Measurements from ENCODE around the gene CDH6. TPM values are rescaled to one million over a fixed set of nuclear protein-coding genes. Genes with fewer than 3 reads are reported as not detected.

The CDH6 gene
- total and polyA plus RNA-seq, 10 donors = 0.11 to 2.7 (median 0.60) TPM

DNA sequence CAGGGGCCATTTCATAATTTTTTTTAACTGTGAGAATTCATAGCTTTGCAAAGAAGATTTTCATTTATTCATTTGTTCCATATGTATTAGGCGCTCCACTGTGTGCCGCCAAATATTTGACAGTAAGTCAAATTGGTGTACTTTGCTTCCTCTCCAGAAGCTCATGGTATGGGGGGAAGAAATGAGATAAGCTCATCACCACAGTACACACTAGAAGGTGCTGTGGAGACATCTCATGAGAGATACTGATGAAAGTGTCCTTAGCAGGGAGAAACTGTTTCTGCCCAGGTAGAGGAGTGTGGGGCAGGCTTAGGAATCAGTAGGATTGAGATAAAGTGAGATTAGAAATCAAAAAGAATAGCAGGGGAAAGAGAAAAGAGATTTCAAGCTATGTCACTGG, 136.2 kb downstream of the CDH6 start:
- H3K27me3 ChIP-seq (replicated peaks in 1 of 7) = no peaks in the 10 kb centered on the region
- 92 to 98% (median 97%) methylated on average over 2 of the region's 2 CpGs for WGBS, 5 donors
- intact Hi-C loops (cut with DNase I; ENCODE audit: low total_unique reads) = no loop called here

DNA sequence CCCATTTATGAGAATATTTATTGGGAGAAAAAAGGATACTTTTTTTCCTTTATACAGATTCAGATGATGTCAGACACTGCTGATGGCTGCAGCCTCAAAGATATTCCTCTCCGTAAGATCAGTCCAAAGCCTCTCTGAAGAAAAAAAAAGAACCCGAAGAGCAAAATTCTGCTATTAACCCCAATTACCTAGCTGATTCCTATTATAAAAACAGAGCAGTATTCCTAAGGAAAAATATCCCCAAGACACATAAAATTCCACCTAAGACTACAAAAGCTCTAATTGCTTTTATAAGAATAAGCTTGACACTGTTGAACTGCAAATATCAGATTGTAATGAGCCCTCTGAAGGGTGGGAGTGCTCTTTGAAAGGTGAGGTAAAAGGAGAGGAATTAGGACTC, 138.7 kb downstream of the CDH6 start:
- no peaks in the 10 kb centered on the region for H3K9me3 ChIP-seq
- no peak for TF ChIP-seq POLR2AphosphoS5 (IDR thresholded peaks at IDR 0.05)
- TF ChIP-seq, protein P1, sequence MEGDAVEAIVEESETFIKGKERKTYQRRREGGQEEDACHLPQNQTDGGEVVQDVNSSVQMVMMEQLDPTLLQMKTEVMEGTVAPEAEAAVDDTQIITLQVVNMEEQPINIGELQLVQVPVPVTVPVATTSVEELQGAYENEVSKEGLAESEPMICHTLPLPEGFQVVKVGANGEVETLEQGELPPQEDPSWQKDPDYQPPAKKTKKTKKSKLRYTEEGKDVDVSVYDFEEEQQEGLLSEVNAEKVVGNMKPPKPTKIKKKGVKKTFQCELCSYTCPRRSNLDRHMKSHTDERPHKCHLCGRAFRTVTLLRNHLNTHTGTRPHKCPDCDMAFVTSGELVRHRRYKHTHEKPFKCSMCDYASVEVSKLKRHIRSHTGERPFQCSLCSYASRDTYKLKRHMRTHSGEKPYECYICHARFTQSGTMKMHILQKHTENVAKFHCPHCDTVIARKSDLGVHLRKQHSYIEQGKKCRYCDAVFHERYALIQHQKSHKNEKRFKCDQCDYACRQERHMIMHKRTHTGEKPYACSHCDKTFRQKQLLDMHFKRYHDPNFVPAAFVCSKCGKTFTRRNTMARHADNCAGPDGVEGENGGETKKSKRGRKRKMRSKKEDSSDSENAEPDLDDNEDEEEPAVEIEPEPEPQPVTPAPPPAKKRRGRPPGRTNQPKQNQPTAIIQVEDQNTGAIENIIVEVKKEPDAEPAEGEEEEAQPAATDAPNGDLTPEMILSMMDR (IDR thresholded peaks at IDR 0.05 in 8 of 11, conservative IDR thresholded peaks at IDR 0.05 in 3 of 11) = no peak
- no peak for TF ChIP-seq POLR2A (IDR thresholded peaks at IDR 0.05)
- no peak for DNase-seq
- no peak overlapping the region for H3K4me3 ChIP-seq
- 89 to 99% (median 93%) methylated on average over 2 of the region's 2 CpGs for WGBS, 5 donors
- no peak overlapping the region for H3K27ac ChIP-seq
- no peaks in the 10 kb centered on the region for H3K27me3 ChIP-seq (replicated peaks in 1 of 7)
- no peaks in the 10 kb centered on the region for H3K4me1 ChIP-seq
- no peaks in the 10 kb centered on the region for H3K36me3 ChIP-seq
- intact Hi-C loops (cut with DNase I; ENCODE audit: low total_unique reads) = no loop called here

More for the DNA sequence above, 136.2 kb downstream of the CDH6 start:
- no peak overlapping the region for H3K27ac ChIP-seq
- no peaks in the 10 kb centered on the region for H3K9me3 ChIP-seq
- no peaks in the 10 kb centered on the region for H3K36me3 ChIP-seq
- TF ChIP-seq, protein P1 (IDR thresholded peaks at IDR 0.05 in 8 of 11, conservative IDR thresholded peaks at IDR 0.05 in 3 of 11) = no peak
- no peak for TF ChIP-seq POLR2AphosphoS5 (IDR thresholded peaks at IDR 0.05)
- no peak for TF ChIP-seq POLR2A (IDR thresholded peaks at IDR 0.05)
- H3K4me3 ChIP-seq = no peak overlapping the region
- H3K4me1 ChIP-seq = no peaks in the 10 kb centered on the region
- no peak for DNase-seq

DNA sequence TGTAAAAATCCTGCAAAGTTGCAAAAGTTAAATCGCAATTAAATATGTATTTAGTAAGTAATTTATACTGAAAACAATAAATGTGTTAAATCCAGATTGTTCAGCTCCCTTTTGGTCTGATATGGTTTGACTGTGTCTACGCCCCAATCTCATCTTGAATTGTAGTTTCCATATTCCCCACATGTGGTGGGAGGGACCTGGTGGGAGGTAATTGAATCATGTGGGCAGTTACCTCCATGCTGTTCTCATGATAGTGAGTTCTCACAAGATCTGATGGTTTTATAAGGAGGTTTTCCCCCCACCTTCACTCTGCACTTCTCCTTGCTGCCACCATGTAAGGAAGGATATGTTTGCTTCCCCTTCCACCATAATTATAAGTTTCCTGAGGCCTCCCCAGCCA, 140.0 kb downstream of the CDH6 start:
- TF ChIP-seq, protein P1 (IDR thresholded peaks at IDR 0.05 in 8 of 11, conservative IDR thresholded peaks at IDR 0.05 in 3 of 11) = no peak
- TF ChIP-seq POLR2AphosphoS5 (IDR thresholded peaks at IDR 0.05) (no peak), POLR2A (IDR thresholded peaks at IDR 0.05) (no peak)
- Histone ChIP-seq H3K36me3 (no peaks in the 10 kb centered on the region), H3K27me3 (replicated peaks in 1 of 7) (no peaks in the 10 kb centered on the region), H3K4me1 (no peaks in the 10 kb centered on the region), H3K27ac (no peak overlapping the region), H3K9me3 (no peaks in the 10 kb centered on the region), H3K4me3 (no peak overlapping the region)
- 84 to 94% (median 89%) methylated on average over 2 of the region's 2 CpGs for WGBS, 5 donors
- intact Hi-C loops (cut with DNase I; ENCODE audit: low total_unique reads) = no loop called here
- DNase-seq = no peak

DNA sequence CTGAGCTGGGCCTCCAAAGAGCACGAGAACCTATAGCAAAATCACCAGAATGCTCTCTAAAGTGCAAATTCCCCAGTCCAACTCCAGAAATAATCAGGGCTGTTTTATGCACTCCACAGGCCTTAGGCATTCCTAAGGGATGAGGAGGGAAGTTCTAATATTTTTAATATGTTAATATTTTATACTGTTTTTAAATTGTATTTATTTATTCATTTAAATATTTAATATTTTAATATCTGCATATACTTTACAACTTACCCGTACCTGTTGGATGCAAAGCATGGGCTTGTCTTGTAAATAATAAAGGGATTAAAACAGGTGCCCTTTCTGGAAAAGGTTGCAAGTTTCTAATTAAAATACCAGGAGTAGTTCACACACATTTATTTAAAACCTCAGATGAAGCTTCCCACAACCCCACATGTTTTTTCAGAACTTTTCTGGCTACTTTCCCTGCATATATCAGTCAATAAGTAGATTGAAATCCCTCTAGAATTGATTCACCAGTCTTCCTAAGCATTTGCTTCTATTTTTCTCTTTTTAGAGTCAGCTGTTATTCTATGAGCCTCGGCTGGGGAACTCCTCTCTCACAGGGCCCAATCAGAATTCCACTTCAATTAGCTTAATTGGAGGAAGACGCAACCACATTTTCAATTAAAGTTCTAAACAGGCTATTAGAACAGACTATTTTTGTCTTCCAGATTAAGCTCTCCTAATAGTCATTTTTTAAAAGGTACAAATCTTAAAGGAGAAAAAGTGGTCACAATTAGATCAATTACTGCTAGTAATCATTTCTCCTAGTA, 140.8 kb downstream of the CDH6 start:
- Histone ChIP-seq H3K4me3 (no peak overlapping the region), H3K9me3 (no peaks in the 10 kb centered on the region), H3K27me3 (replicated peaks in 1 of 7) (no peaks in the 10 kb centered on the region), H3K27ac (no peak overlapping the region), H3K4me1 (no peaks in the 10 kb centered on the region), H3K36me3 (no peaks in the 10 kb centered on the region)
- 78 to 83% (median 81%) methylated on average over 4 of the region's 4 CpGs for WGBS, 5 donors
- intact Hi-C loops (cut with DNase I; ENCODE audit: low total_unique reads) = no loop called here
- DNase-seq = no peak
- TF ChIP-seq POLR2A (IDR thresholded peaks at IDR 0.05) (no peak), POLR2AphosphoS5 (IDR thresholded peaks at IDR 0.05) (no peak)
- TF ChIP-seq, protein P1 (IDR thresholded peaks at IDR 0.05 in 8 of 11, conservative IDR thresholded peaks at IDR 0.05 in 3 of 11) = no peak

Data from spleen (tissue), 11 donors.